ENCODE results near the gene MTG2.
A peak's percentile ranks its signal among the peaks of the same experiment; 100 is the strongest.

MTG2 gene

DNA sequence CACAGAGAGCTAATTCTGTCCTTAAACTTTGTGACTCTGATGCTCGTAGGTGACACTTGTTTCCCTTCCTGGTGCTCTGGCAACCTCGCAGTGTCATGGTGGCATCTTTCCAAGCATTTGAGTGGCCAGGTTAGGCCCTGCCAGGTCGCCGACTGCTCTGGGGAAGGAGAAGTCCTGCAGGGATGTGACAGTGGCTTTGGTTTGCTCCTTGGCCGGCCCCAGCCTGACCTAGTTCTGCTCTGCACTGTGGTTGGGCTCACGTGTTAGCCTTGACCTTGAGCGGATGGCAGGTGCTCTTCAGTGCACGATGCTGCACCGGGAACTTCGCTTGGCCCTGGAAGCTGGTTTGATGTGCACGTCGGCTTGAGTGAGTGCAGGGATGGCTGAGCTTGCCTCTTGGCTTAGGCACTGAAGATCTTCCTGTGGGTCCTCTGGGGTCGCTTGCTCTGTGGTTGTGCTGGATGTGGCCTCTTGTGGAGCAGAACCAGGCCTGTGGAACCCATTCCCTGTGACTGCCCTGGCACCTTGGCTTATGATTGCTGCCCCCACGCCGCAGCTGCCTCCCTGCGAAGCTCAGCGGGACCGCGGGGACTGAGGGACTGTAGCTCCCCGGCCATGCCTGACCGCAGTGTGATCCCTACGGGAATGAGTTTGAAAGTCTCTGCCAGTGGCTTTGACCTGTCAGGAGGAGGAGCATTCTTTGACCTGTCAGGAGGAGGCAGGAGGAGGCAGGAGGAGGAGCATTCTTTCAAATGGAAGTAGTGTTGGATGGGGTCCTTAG is 64.2 kb downstream of the MTG2 start:
- Mint-ChIP-seq H3K9me3 (no peaks in the 10 kb centered on the region), H3K4me3 (no peak overlapping the region), H3K27me3 (no peaks in the 10 kb centered on the region), H3K4me1 (ENCODE audit: low read depth) (peaks cover 39% of the 10 kb centered on the region), H3K27ac (no peak overlapping the region), H3K36me3 (ENCODE audit: low read depth) (peaks cover 18% of the 10 kb centered on the region)
- DNase-seq: no peak

DNA sequence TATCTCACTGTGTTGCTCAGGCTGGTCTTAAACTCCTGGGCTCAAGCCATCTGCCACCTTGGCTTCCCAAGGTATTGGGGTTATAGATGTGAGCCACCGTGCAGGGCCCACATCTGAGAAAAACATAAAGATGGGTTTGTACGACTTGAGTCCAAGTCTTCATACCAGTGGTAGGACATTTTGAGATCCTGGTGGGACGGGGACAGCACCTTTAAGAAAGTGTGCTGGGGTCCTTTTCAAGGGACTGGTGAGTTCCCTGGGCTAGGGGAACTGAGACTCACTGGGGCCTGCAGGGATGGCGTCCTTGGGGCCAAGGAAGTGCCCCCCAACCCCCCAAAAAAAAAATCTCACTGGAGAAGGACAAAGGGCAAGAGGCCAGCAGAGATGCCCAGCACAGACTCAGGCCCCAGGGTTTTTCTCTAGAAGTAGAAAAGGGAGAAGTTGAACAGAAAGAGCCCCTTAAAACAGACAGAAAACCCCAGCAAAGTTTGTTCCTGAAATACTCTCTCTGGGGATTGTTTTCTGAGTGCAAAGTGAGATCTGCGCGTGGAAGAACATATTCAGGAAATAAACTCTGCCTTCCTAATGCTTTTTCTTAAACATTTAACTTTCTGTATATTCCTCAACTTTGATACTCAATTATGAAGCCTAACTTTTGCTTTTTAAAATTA is 66.2 kb downstream of the MTG2 start:
- no peaks in the 10 kb centered on the region for H3K27me3 Mint-ChIP-seq
- peaks cover 40% of the 10 kb centered on the region for H3K4me1 Mint-ChIP-seq (ENCODE audit: low read depth)
- H3K27ac Mint-ChIP-seq: peak overlapping the region; percentile 40
- no peak for DNase-seq
- H3K36me3 Mint-ChIP-seq (ENCODE audit: low read depth): peaks cover 7% of the 10 kb centered on the region
- H3K9me3 Mint-ChIP-seq: no peaks in the 10 kb centered on the region
- no peak overlapping the region for H3K4me3 Mint-ChIP-seq

DNA sequence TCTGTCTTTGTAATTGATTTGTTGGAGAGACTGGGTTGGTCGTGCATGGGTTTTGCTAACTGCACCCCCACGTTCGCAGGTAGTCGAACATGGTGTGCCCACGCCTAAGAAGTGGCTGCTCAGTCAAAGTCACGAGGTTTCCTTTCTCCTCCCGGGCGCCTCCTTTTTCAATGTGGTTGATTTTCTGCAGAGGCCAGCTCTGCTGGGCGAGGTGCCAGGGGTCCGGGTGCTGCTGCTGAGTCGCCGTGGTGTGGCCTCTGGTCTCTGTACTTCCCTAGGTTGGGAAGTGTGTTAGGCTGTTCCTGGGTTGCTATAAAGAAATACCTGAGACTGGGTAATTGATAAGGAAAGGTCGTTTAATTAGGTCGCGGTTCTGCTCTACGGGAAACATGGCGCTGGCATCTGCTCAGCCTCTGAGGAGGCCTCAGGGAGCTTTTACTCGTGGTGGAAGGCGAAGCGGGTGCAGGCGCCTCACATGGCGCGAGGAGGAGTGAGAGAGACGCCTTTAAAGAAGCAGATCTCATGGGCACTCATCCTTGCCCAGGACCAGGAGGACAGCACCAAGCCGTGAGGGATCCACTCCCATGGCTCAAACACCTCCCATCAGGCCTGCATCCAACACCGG is 69.6 kb downstream of the MTG2 start:
- no peak overlapping the region for H3K4me3 Mint-ChIP-seq
- H3K27me3 Mint-ChIP-seq: no peaks in the 10 kb centered on the region
- peaks cover 30% of the 10 kb centered on the region for H3K4me1 Mint-ChIP-seq (ENCODE audit: low read depth)
- H3K27ac Mint-ChIP-seq: no peak overlapping the region
- peaks cover 21% of the 10 kb centered on the region for H3K36me3 Mint-ChIP-seq (ENCODE audit: low read depth)
- no peaks in the 10 kb centered on the region for H3K9me3 Mint-ChIP-seq
- DNase-seq: no peak

Data from activated T-cell treated with anti-CD3 and anti-CD28 coated beads, Interleukin-2, amount 50 U/mL, for 24 hours (primary cell).